Hepatocyte (in vitro differentiated cells): ENCODE results near the gene AOAH.
"Not testable (repeated sequence)": the region's sequence is repeated elsewhere in the genome, so short reads cannot be mapped to it uniquely, and the experiment has no call there.

ENCODE experiments used
- EZH2 ChIP-seq: fragments of 200-600 bp; sonication (generic); IDR thresholded peaks from 2 replicates; pipeline ENCODE4 v1.6.1; 2016; ENCODE audit warnings: antibody characterized with exemption, mild to moderate bottlenecking, borderline replicate concordance
- TF ChIP-seq, protein P1 (sequence below): fragments of 200-600 bp; sonication (generic); IDR thresholded peaks from 2 replicates; pipeline ENCODE4 v1.5.1; 2016; ENCODE audit warnings: antibody characterized with exemption, mild to moderate bottlenecking; ENCODE audit not compliant: poor library complexity

DNA sequence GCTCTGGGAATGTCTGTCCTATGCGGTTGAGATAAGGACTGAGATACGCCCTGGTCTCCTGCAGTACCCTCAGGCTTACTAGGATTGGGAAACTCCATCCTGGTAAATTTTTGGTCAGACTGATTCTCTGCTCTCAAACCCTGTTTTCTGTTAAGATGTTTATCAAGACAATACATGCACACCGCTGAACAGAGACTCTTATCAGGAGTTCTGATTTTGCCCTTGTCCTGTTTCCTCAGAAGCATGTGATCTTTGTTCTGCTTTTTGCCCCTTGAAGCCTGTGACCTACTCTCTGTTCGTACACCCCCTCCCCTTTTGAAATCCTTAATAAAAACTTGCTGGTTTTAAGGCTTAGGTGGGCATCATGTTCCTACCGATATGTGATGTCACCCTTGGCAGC lies 258.3 kb downstream of the AOAH start:
- TF ChIP-seq, protein P1, sequence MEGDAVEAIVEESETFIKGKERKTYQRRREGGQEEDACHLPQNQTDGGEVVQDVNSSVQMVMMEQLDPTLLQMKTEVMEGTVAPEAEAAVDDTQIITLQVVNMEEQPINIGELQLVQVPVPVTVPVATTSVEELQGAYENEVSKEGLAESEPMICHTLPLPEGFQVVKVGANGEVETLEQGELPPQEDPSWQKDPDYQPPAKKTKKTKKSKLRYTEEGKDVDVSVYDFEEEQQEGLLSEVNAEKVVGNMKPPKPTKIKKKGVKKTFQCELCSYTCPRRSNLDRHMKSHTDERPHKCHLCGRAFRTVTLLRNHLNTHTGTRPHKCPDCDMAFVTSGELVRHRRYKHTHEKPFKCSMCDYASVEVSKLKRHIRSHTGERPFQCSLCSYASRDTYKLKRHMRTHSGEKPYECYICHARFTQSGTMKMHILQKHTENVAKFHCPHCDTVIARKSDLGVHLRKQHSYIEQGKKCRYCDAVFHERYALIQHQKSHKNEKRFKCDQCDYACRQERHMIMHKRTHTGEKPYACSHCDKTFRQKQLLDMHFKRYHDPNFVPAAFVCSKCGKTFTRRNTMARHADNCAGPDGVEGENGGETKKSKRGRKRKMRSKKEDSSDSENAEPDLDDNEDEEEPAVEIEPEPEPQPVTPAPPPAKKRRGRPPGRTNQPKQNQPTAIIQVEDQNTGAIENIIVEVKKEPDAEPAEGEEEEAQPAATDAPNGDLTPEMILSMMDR = not testable (repeated sequence)
- not testable (repeated sequence) for TF ChIP-seq EZH2
